Measurements from ENCODE around the gene OR2F2. TPM values are rescaled to one million over a fixed set of nuclear protein-coding genes. Genes with fewer than 3 reads are reported as not detected.
A peak's percentile ranks its signal among the peaks of the same experiment; 100 is the strongest.

OR2F2 gene, protein sequence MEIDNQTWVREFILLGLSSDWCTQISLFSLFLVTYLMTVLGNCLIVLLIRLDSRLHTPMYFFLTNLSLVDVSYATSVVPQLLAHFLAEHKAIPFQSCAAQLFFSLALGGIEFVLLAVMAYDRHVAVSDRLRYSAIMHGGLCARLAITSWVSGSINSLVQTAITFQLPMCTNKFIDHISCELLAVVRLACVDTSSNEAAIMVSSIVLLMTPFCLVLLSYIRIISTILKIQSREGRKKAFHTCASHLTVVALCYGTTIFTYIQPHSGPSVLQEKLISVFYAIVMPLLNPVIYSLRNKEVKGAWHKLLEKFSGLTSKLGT
- not detected in 2 replicates for total RNA-seq (2014; rRNA removed; shearing (Covaris generic))

DNA sequence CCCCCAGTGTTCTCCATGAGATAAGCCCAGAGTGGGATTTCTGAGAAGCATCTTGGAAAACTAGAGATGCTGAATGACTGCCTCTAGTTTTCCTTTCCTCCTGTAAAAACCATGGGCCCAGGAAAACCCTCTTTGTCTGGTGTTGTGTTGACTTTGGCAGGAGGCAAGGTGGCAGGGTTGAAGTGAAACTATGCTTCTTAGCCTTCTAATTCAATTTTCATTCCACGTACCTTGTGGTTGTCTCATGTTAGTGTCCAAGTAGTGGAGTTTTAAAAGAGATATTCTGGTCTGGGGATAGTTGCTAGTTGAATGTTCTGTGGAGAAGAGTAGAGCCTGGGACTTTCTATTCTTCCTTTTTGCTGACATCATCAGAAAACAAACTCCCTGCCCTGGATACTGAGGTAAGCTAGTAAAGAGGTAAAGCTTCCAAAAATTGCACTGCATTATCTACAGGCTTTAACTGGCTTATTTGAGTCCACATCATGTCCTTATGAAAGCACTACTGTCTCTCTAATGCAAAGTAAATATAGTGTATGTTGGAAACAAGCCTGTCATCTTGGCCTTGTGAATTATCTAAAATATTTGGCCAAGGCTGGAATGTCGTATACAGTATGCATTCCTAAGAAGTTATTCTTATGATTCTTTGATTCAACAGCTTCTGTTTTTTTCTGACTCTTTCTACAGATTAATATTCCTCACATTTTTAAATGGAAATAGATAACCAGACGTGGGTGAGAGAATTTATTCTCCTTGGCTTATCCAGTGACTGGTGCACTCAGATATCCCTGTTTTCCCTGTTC is at the start of gene OR2F2:
Gene OR2F2 (plus strand): TSS at position 708 of the 800 bp plus-strand sequence. CDS start 0 bp downstream, at position 708.
- no peak for DNase-seq (ENCODE audit: low spot score)

DNA sequence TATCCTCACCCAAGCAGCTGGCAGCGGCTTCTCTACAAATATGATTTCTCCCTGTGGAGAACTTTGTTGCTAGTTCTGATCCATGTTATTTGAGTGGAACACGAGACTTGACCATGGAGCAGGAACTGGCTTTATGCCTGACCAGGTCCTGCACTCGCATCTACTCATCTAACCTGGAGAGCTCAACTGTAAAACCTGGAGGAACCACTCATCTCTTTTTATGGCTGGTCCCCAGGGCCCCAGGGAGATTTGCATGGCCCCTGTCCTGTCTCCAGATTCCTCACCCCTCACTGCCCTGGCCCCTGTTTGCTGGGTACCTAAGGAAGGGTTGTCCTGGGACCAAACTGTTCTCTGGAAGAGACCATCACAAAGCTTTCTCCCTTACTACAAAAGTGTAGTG is 49.1 kb upstream of the OR2F2 start:
- no peak for DNase-seq (ENCODE audit: low spot score)

DNA sequence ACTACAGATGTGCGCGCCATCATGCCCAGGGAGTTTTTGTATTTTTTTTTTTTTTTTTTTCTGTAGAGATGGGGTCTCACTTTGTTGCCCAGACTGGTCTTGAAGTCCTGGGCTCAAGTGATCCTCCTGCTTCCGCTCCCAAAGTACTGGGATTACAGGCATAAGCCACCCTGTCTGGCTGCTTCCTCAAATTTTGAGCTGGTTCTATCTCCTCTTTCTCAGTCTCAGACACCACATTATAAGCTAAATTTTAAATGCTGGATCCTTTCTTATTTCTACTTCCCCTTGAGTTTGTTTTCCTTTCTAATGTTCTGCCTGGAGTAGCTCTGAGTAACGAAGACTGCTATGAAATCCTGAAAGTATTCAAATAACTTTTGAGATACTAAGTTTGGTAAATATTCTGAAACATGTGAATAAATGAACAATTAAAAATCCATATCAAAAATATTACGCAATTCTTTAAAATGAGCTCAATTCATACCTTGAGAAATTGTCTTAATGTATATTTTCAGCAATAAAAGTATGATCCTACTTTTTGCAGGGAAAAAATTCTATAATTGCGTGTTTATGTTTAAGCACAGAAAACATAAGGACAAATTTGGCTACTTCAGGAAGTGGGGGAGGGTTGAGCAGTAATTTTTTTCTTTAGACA is 48.1 kb upstream of the OR2F2 start:
- DNase-seq (ENCODE audit: low spot score) = no peak

DNA sequence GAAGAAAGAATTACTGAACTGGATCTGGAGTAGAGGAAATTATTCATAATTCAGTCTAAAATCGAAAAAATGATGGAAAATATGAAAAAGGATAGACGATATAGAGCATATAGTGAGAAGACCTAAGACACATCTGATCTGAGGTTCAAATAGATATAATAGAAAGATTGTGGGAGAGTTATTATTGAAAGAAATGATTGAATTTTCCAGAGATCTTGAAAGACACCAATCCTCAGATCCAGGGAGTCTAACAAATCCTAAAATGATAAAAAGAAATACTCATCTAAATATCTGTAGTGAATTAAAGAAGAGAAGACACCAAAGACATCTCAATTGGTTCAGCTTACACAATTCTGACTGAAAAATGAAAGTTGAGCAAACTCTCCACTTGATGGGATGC is 46.0 kb upstream of the OR2F2 start:
- DNase-seq (ENCODE audit: low spot score) = no peak

DNA sequence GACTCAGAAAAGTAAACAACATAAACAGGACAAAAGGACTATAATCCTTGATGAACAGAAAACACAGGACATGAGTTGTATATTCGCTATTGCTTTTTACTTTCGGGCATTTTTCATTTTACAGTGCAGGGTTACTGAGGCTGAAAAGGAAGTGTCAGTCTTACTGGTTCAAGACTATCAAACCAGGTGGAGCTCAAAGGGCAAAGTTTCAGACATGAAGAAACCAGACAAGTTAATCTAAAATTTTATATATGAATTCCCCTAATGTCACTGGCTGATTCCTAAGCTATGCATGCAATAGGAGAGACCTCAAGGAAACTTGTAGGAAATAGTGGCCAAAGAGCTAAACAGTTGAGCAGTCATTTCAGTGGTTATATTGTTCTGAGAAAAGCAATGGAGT is 44.5 kb upstream of the OR2F2 start:
- DNase-seq (ENCODE audit: low spot score) = no peak

DNA sequence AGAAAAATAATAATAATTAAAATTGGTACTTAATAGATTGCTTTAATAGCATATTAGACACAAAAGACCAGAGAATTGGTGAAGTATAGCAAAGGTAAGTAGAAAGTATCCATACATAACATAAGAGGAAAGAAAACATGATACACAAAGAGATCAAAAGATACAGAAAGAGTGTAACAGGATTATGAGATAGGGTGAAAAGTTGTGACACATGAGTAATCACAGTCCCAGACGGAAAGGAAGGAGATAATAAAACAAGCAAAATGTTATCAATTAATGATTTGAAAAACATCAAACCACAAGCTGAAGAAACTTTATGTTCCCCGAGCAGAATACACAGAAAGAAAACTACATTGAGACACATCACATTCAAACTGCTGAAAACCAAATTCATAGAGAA is 43.6 kb upstream of the OR2F2 start:
- DNase-seq (ENCODE audit: low spot score) = no peak

DNA sequence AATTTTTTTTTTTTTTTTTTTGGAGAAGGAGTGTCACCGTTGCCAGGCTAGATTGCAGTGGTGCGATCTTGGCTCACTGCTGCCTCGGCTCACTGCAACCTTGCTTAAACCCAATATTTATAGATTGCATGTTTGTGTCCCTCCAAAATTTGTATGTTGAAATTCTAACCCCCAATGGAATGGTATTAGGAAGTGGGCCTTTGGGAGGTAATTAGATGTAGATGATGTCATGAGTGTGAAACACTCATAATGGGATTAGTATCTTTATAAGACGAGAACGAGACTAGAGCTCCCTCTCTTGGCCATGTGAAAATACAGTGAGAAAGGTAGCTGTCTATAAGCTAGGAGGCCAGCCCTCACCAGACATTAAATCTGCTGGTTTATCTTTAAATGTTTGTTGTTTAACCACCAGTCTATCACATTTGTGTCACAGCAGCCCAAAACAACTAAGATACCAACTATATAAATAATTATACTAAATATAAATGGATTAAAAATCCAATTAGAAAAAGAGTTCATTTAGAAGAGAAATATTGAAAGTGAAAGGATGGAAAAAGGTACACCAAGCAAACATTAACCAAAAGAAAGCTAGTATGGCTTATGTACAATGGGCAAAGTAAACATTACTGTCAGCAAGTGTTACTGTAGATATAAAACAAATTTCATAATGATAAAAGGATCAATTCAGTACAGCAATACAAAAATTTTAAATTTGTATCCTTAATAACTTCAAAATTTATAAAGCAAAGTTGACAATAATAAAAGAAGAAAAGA is 42.3 kb upstream of the OR2F2 start:
- peak; percentile 88 for DNase-seq (ENCODE audit: low spot score)

DNA sequence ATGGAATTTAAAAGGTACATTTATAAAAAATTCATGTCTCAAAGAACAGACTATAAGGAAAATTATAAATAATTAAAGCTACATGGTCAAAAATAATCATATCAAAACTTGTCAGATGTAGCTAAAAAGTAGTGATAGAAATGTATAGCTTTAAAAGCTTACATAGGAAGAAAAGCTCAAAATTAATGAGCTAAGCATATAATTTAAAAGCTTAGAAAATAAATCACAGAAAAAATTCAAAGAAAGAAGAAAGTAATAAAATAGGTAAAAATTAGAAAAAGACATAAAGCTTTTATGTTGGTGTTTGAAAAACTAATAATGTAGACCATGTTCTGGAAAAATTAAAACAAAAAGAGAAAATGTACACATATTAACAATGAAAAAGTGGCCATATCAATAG is 38.4 kb upstream of the OR2F2 start:
- no peak for DNase-seq (ENCODE audit: low spot score)

DNA sequence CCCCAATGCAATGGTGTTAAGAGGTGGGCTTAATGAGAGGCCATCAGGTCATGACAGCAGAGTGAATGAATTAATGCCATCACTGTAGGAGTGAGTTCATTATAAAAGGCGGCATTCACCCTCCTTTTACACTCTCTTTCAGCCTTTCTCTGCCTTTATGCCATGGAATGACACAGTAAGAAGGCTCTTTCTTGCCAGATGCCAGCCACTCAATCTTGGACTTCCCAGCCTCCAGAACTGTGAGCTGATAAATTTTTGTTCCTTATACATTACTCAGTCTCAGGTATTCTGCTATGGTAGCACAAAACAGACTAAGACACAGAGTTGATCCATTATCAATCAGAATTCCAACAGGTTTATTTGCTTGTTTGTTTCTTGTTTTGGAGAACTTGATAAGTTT is 36.2 kb upstream of the OR2F2 start:
- no peak for DNase-seq (ENCODE audit: low spot score)

DNA sequence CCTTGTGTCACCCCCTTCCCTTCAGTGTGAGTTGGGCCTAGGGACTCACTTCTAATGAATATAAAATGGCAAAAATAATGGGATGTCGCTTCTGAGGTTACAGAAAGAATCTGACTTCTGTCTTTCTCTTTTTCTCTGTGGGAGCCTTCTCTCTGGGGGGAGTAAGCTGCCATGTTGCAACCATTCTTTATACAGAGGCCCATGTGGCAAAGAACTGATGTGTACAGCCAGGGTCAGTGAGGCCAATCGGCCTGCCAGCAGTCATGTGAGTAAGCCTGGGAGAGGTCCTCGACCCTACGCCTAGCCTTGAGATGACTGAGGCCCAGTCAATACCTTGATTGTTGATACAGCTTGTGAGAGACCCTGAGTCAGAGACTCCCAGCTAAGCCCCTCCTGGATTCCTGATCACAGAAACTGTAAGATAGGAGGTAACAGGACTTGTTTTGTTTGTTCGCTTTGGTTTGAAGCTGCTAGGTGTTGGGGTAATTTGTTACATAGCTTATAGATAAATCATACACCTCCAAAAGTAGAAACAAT is 34.7 kb upstream of the OR2F2 start:
- no peak for DNase-seq (ENCODE audit: low spot score)

DNA sequence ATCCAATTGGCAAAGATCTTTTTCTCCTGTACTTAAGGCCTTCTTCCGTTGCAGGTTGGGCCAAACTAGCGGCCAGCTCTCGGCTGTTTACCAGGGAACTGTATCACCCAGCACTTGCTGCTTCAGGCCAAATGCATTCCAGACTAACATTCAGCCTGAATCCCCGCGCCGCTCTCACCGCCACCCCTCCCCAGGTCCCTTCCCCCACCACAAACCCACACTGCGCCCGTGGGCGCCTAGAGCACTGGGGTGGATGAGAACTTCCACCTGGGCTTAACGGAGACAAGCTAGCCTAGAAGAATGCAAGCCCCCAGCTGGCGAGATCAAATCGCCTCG is 33.7 kb upstream of the OR2F2 start:
- DNase-seq (ENCODE audit: low spot score) = no peak

DNA sequence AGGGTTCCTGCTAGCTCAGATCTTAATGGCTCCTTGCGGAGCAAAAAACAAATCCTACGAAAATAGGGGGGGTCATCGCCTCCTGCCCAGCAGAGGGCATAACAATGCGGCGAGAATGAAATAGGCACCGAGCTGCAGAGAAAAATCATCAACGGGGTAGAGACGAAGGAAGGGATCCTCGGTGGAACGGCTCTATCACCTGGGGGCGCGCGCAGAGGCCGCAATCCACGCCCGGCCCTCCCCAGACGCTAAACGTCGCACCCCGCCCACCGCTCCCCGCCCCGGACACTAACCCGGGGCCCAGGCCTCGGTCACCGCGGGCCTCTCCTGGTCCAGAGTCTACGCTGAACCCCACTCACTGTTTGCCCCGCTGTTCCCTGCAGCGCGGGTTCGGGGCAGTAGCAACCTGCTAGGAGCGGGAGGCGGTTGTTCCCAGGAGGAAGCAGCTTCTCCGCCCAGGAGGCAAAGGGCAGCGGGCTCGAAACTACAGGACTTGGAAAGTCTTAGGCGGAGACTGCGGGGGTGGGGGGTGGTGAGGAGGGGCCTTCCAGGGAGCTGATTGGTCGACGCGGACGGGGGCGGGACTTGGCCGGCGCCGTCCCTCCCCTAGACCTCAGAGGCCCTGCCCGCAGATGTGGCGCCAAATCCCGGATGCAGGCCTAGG is 33.2 kb upstream of the OR2F2 start, which contains the start of gene TCAF1:
Gene TCAF1 (minus strand): TSS at position 509 of the 664 bp plus-strand sequence. CDS start 25,568 bp downstream, outside the sequence.
- peak; percentile 97 for DNase-seq (ENCODE audit: low spot score)

DNA sequence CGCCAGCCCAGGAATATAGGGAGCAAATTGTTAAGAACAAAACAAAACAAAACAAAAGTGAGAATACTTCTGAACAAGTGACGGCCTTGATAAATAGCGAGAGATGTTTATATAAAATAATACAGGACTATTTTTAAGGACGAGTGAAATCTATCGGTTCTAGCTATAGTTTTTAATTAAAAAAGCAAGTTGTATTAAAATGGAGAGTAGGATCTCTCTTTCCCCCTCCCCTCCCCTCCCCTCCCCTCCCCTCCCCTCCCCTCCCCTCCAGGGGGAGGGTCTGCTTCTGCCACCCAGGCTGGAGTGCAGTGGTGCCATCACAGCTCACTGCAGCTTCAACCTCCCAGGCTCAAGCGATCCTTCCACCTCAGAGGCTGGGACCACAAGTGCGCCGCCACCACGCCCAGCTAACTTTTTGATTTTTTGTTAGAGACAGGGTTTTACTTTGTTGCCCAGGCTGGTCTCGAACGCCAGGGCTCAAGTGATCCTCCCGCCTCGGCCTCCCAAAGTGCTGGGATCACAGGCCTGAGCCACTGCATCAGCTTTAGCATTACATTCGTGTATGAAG is 32.6 kb upstream of the OR2F2 start:
- no peak for DNase-seq (ENCODE audit: low spot score)

DNA sequence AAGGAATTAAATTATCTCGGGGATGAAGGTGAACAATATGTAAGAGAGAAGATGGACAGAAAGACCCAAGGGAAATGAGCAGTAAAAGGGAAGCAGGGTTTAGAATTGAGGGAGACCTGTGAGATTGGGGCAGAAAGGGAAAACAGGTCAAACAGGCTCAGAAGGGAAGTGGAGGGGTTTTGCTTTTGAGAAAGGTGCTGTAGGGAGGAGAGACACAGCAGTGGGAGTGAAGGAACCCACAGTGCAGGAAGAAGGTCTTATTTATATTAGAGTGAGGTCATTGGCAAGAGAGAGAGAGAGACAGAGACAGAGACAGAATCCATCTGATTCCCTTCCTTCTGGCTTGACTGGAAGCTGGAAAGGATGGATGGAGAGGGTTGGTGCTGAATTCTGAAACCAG is 29.5 kb upstream of the OR2F2 start:
- DNase-seq (ENCODE audit: low spot score) = no peak

DNA sequence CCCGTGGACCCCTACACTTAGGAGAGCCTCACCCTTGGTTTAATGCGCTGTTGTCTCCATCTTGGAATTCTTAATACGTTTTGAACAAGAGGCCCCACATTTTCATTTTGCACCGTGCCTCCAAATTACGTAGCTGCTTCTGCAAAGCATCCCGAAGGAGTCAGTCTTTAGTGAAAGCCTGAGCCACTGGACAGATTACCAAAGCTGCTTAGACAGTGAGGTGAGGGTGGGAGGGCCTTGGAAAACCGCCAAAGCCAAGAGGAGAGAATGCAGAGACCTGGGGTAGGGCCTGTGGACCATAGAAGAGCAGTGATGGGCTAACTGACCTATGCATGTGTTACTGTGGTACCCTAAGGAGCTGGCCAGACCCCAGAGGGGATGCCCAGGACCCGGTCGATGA is 28.9 kb upstream of the OR2F2 start:
- DNase-seq (ENCODE audit: low spot score) = no peak

DNA sequence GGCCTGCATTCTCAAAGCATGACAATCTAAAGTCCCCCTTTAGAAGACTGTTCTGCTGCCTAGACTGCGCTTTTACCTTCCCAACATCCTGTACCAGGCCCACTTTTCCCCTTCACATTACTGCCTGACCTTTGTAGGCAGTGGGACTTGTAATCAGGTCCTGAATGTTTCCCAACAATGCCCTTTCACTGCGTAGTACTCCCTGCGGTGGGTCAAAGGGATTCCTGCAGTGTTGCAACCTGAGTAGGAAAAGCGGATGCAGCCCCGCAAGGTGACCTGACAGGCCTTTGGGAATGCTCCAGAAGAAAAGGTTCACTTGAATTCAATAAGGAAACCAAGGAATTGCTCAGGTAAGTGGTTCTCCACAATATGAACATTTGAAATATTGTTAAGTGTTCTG is 28.1 kb upstream of the OR2F2 start:
- DNase-seq (ENCODE audit: low spot score) = no peak

DNA sequence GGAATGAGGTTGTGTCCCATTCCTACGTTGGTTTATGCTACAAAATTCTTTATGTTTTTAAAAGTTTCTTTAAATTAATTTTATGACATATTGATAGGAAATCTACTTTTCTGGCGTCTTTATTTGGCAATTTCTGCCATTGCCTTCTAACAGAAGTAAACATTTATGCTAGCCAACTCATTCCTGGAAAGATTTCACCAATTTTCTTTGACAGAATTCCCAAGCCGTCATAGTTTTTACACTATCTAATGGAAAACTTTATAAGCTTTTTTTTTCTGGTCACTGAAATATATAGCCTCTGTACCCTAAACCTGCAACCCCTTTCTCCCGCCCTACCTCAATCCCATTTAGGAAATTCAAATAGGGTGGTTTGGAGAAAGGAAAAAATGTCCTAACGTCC is 26.9 kb upstream of the OR2F2 start:
- DNase-seq (ENCODE audit: low spot score) = no peak

DNA sequence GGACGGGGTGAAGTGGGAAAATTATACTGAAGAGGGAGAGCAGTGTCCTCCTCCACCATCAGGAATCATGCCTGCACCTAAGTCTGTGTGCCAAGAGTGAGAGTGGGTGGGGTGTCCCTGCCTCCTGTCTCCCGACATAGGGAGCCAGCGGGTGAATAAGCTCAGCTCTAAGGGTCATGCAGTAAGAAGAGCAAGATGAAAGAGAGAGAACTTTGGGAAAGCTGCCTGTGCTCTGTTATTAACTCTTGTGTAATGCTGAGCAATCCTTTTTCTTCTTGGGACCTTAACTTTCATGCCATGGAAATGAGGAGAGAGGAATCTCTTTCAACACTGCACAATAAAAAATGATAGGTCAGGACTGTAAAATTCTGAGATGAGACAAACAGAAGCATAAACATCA is 25.2 kb upstream of the OR2F2 start:
- DNase-seq (ENCODE audit: low spot score) = no peak

DNA sequence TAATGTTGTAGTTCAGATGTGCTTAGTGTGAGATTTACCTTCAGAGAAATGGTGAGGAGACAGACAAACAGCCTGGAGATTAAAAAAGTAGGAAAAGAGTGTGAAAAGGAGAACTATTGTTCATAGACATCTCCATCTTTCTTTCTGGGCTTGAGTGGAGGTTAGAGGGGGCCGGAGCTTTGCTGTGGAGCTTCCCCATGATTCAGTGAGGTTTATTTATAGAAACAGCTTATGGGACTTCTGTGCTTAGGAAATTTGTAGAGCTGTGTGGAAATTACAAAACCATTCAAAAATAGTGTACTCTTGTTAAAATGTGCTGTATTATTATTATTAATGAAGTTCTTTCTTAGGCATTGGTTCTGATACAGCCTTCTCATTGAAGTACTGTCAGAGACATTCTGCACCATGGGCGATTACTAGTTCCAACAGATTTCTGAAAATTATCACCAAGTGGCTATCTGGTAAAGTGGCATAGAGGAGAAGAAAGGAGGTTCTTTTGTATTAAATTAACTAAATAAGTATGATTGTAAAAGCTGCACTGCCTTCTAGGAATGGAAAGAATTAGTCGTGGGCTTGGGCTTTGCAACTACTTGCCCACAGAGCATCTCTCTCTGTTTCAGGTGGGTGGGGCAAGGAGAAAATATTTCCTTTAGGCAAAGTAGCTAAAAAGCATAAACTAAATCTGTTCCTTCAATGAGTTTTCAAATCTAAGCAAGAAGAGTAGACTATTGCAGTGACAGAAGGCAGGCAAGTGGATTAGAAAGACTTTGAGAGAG is 24.4 kb upstream of the OR2F2 start:
- no peak for DNase-seq (ENCODE audit: low spot score)

Measured in HT-29 (cell line).